NCI-H128 (cell line): ENCODE measurements around the gene MYBPH.

Source experiments
- DNase-seq: peaks from one replicate; lab custom pipeline; 2025; ENCODE audit not compliant: unreplicated experiment; lab: John Stamatoyannopoulos, UW

MYBPH gene

DNA sequence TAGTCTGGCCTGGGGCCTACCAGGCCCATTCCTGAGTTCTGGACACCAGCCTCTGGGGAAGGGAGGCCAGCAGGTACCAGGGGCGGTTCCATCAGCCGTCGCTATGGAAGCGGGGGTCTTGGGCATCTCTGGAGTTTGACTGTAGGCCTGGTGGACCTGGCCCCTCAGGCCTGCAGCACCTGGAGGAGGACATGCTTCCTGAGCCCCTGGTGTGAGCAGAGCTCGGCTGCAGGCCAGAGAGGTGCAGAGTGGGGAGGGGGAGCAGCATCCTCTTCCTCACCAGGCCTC, 7.8 kb downstream of the MYBPH start:
- no peak for DNase-seq

DNA sequence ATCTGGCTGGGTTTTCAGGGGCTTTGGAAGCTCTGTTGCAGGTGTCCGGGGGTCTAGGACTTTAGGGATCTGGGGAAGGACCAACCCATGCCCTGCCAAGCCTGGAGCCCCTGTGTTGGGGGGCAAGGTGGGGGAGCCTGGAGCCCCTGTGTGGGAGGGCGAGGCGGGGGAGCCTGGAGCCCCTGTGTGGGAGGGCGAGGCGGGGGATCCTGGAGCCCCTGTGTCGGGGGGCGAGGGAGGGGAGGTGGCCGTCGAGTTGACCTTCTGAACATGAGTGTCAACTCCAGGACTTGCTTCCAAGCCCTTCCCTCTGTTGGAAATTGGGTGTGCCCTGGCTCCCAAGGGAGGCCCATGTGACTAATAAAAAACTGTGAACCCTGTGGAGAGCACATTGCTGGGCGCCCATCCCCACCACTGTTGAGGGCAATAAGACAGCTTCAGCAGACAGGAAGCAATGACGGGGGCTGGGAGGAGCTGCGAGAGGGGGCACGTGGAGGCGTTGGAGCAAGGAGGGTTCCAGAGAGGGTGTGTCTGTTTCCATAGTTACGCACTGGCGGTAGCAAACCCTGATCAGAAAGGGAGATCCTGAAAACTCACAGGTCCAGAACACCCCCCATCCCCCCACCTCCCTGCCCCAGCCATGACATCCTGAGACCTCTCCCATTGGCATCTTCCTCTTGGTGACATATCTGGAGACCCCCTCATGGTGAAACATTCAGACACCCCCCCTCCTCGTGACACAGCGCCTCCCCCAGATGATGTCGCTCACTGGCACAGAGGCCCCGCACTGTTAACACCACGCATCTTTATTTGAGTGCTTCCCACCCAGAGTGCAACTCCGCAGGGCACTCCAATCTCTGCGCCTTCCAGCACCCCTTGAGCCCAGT, 8.4 kb downstream of the MYBPH start:
- no peak for DNase-seq

DNA sequence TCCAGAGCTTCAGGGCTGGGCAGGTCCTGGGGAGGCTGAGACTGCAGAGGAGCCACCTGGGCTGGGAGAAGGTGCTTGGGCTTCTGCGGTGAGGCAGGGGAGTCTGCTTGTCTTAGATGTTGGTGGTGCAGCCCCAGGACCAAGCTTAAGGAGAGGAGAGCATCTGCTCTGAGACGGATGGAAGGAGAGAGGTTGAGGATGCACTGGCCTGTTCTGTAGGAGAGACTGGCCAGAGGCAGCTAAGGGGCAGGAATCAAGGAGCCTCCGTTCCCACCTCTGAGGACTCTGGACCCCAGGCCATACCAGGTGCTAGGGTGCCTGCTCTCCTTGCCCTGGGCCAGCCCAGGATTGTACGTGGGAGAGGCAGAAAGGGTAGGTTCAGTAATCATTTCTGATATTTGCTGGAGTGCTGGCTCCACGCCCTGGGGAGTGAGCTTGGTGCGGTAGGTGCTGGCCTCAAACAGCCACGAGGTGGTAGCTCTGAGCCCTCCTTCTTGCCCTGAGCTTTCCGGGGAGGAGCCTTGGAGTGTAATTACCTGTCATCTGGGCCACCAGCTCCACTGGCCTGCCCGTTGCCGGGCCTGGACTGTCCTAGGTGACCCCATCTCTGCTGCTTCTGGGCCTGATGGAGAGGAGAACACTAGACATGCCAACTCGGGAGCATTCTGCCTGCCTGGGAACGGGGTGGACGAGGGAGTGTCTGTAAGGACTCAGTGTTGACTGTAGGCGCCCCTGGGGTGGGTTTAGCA, 9.3 kb downstream of the MYBPH start:
- DNase-seq: no peak

DNA sequence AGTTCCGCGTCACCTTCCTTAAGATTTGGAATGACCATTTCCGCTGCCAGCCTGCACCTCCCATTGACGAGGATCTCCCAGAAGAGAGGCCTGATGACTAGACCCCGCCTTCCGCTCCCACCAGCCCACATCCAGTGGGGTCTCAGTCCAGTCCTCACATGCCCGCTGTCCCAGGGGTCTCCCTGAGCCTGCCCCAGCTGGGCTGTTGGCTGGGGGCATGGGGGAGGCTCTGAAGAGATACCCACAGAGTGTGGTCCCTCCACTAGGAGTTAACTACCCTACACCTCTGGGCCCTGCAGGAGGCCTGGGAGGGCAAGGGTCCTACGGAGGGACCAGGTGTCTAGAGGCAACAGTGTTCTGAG, 9.8 kb downstream of the MYBPH start:
- DNase-seq: no peak

DNA sequence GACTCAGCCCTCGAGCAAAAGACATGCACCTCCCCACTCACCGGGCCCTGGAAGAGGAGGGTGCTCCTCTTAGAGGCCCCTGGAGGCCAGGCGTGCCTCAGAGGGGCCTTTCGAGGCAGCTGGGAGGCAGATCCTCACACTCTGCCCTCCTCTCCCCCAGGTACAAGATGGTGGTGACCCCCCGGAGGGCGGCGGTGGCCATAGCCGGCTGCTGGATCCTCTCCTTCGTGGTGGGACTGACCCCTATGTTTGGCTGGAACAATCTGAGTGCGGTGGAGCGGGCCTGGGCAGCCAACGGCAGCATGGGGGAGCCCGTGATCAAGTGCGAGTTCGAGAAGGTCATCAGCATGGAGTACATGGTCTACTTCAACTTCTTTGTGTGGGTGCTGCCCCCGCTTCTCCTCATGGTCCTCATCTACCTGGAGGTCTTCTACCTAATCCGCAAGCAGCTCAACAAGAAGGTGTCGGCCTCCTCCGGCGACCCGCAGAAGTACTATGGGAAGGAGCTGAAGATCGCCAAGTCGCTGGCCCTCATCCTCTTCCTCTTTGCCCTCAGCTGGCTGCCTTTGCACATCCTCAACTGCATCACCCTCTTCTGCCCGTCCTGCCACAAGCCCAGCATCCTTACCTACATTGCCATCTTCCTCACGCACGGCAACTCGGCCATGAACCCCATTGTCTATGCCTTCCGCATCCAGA, 10.4 kb downstream of the MYBPH start:
- no peak for DNase-seq

DNA sequence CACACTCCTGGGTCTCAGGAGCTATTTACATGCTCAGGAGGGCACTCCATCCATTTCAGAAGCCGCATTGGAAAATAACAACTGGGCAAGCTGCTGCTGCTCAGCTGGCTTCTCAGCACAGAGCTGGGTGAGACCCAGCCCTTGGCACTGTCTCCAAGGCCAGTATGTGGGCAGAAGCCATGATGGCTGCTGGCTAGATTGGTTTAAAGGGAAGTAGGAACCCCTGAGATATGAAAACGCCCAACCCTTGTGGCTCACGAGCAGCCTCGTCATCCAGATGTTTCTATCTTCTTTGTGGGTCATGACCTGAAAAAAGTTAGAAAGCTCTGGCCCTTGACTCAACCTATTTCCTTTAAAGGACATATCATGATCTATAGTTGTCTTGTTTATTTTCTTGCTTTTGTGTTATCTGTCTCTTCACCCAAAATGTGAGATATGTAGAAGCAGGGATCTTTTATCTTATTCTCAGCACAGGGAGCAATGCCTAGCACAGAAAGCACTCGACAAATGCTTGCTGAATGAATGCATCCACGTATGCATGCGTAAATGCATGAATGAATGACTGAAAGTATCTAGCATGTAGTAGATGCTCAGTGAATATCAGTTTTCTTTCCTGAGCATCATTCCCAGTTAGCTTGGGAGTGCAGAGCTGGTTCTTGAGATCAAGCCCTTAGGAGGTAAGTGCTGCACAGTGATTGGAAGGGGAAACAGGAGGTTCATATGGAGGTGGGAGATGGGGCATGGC, 11.6 kb downstream of the MYBPH start:
- DNase-seq: no peak

DNA sequence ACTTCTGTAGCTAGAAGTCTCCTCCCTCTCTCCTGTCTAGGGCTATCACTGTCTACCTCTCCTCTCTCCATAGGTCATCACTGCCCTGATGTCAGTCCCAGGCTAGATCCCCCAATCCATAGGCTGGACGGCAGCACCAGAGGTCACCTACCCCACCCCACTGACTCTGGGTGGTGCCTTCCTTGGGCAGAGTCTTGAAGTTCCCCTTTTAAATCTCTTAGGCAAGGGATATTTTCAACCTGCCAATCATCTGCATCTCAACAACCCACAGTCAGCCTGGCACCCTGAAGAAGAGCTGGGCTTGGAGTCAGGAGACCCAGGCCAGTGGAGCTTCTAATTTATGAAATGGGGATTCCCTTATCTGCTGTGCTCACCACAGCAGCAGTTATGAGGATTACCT, 13.2 kb downstream of the MYBPH start:
- DNase-seq: no peak

DNA sequence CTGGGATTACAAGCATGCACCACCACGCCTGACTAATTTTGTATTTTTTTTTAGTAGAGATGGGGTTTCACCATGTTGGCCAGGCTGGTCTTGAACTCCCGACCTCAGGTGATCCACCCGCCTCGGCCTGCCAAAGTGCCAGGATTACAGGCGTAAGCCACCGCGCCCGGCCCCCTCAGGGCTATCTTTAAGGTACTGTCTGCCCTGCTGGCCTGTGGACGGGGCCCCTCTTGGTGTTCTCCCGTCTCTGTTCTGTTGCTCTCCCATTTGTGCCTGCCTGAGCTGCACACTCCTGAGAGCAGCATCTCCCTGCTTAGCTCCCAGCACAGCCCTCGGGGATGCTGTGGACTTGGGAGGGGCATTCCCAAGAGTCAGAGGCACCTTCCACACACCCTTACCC, 13.9 kb downstream of the MYBPH start:
- no peak for DNase-seq

DNA sequence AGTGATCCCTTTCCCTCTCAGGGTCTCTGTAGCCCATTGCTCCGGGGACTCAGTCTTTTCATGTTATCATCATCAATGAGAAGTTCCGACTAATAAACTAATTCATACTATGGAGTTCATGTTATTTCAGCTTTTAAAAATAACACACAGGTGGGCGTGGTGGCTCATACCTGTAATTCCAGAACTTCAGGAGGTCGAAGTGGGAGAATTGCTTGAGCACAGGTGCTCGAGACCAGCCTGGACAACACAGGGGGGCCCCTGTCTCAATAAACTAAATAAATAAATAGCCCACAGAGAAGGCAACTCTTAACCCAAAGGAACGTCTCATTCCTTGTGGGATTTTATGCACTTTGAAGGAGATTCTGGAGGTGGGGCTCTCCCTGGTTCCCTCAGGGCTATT, 14.5 kb downstream of the MYBPH start:
- DNase-seq: no peak

DNA sequence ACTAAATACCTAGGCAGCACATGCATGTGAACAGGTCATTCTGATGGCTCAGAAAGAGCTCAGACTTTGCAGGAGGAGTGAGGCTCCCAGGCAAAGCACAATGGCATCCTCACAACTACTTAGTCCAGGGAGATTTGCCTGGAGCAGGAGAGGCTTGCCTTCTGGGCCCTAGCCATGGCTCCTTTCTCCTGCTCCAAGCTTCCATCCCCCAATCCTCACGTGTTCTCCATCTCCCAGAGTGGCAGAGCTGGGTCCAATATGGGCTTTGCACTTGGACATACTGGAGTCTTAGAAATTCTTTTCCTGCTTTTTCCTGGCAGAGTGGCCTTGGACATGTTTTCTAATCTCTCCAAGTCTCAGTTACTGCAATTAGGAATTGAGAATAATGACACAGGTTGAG, 15.8 kb downstream of the MYBPH start:
- no peak for DNase-seq

DNA sequence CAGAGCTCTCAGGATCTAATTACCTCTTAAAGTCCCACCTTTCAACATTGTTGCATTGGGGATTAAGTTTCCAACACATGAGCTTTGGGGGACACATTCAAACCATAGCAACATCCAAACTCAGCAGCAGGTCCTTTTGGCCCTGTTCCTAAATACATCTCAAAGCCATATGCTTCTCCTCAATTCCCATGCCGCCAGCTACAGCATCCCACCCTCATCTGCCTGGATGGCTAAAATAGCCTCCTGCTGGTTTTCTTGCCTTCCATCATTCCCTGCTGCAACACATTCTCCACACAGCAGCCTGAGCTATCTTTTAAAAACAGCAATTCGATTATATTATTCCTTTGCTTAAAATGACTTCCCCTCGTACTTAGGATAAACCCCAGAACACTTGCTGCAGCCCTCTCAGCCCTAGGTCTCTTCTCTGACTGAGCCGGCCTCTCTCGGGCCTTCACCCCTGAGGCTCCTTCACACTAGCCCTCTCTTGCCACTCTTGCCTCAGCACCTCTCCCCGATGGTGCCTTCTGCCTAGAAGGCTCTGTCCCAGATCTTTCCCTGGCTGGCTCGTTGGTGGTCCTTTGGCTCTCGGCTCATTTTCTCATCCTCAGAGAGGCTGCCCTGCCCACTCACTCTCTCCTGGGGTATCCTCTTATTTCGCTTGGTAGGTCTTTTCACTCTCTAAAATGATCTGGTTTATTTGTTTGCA, 16.5 kb downstream of the MYBPH start:
- peak; percentile 79 for DNase-seq

DNA sequence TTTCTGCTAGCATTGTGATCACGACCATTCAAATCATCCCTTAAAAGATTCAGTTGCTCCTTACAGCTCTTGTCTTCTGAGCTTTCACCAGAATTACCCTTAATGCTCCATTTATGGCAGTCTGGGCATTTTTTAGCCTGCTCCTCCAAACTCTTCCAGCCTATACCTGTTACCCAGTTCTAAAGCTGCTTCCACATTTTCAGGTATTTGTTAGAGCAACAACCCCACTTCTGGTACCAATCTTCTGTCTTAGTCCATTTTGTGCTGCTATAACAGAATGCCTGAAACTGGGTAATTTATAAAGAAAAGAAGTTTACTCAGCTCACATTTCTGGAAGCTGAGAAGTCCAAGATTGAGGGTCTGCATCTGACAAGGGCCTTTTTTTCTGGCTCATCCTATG, 17.2 kb downstream of the MYBPH start:
- DNase-seq: no peak

DNA sequence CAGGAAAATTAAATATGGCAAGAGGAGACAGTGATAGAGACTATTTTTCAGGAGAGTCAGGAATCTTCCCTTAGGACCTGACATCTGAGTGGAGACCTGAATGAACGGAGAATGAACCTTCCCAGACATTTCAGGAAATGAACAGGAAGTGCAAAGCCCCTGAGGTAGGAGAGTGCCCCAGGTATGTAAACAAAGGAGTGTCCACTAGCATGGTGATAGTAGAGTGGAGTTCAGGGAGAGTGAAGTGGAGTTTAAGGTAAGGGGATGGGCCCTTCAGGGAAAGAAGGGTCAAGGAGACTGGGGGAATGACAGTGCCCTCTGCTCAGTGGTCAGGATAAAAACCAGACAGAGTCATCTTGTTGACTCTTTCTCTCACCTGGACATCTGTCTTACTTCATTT, 19.3 kb downstream of the MYBPH start:
- no peak for DNase-seq

DNA sequence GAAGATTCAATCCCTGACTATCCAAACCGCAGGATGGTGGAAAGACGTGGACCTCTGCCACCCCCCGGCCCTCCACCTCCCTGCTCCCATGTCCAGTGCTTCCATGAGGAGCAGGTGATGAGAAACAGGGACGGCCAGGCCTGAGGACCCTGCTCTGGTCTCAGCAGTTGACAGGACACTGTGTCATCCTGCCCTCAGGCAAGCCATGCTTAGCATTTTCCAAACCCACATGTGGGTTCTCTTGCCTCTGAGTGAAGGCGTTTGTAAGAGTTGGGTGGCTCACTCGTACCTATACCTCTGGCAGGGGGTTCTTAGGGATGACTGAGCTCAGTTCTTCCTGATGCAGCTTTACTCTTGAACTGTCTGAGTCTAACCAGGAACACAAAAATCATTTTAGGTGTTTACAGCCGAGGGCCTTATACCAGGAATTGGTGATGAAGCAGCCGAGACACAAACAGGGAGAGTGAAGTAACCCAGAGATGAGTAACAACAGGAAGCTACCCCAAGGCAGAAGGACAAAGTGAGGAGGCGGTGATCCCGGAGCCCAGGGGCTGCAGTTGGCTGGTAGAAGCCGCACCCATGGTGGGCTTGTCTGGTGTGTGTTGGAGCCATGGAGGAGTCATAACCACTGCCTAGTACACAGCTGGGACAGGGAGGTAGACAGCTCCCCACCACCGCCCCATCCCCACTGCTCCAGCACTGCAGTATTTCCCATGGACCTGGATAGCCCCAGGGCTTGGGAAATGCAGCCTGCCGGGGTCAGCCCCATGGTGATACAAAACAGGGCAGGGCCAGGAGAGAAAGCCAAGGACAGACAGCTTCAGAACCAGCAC, 21.4 kb downstream of the MYBPH start:
- DNase-seq: no peak

DNA sequence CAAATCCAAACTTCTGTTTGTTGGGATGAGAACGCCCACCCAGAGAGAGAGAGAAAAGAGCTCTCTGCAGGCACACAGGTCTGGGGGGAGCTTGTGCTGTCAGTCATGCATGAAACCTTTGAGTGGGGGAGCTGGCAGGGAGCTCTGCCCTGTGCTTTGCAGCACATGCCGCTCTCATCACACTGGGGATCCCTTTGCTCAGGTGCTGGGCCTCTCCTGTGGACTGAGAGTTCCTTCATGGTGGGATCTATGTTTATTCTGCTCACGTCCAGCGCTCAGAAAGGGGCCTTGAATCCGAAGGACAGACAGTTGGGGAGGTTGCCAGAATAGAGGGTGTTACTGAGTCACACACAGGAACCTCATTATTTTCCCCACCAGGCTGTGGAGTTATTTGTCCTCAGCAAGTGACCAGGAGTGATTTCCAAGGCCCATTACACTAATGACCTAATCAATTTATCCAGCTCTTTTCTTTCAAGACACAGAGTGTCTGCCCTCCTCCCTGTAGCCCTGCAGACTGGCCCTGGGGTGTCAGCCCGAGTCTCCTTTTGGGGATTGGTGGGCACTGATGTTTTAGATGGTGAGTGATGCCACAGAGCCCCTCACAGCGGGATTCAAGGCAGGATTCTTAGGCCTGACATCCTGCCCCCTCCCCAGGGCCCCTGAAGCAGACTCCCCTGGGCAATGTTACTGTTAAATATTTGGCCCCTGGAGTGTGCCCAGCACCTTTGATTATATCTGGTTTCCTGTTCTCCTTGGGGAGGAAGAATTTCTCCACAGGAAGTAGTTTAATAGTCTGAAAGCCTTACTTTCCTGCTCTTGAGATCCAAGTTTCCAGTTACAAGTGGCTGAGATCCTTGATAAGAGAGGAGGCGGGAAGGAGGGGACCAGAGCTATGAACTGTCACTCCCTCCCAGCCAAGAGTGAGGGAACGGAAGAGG, 22.3 kb downstream of the MYBPH start:
- DNase-seq: peak; percentile 15

DNA sequence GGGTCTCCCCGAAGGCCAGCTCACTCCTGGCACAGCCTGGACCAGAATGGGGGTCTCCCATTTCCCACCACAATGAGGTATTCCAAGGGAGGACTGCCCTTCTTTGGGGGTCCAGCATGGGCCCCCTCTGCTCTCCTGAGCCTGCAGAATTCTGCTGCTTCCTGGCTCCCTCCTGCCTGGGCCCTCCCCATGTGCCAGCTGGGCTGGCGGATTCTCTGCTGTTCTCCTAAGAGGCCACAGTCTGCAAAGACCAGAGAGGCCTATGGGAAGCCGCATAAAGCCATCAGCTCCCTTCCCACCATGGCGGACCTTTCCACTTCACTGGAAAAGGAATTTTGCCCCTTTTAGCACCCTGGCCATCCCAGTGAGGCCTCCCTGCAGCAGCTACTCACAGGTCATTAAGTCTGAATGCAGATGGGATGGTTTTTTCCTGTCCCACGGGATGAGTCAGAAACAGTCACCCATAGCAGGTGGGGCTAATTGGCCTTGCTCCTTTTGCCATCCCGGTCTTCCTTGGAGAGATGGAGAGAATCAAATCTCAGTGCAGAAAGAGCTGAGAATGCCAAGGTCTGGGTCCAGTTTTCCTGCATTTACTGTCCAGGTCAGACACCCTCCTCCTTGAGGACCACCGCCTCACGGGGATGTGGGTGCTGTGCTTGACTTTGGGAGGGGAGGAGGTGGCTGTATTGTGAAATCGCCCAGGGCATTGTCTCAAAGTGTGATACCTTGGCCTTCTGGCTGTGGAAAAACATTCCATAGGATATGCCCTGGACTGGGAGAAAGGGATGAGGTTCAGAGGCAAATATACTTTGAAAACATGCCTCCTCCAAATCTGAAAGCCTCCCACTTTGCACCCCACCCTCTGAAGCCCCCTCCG, 23.2 kb downstream of the MYBPH start:
- no peak for DNase-seq

DNA sequence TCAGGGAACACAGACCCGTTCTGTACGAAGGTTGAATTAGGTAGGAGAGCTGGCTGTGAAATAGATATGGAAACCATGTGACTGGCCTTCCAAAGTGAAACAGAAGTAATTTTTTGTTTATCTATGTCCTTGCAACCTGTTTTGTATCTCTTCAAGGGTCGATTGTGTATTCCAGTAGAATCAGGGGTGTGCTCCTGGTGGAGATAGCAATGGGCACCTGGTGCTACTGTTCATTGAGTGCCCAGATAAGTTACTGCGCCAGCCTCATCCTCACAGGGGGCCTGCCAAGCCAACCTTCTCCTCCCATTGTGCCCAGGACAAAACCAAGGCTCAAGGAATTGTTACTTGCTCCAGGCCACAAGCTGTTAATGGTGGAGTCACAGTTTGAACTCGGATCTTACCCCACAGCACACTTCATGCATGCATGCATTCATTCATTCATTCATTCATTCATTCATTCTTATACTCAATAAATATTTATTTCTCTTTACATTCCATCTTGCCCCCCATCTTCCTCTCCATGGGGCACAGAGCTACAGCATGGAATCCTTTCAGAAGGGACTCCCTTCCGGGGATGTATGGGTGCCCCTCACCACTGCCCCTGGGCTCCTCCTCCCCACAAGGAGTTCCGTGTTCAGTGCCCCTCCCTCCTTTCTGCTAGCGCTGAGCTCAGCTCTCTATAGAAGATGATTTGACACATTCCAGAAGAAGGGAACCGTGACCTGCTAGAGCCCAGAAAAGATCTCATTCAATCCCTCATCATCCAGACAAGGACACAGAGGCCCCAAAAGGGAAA, 24.1 kb downstream of the MYBPH start:
- no peak for DNase-seq
